ENCODE results near the gene MAN1A1.
"Not testable (repeated sequence)": the region's sequence is repeated elsewhere in the genome, so short reads cannot be mapped to it uniquely, and the experiment has no call there.

The MAN1A1 gene

DNA sequence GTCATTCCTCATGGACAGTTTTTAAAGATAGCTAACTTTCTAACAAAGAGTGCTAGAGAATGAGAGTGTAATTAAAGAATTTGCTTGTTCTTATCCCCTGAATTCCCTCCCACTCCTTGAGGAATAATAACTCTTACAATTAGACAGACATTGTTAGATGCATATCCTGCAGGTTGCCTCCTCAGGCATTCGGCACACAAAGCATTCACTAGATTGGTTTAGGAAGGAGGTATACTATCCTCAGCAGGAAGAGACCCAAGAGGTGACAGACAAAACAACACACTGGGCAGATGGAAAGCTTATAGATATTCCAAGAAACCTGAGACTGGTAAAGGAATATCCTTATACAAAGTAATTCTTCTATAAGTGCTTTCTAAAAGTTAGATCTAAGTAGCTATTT is 162.0 kb downstream of the MAN1A1 start:
- no peak for DNase-seq

DNA sequence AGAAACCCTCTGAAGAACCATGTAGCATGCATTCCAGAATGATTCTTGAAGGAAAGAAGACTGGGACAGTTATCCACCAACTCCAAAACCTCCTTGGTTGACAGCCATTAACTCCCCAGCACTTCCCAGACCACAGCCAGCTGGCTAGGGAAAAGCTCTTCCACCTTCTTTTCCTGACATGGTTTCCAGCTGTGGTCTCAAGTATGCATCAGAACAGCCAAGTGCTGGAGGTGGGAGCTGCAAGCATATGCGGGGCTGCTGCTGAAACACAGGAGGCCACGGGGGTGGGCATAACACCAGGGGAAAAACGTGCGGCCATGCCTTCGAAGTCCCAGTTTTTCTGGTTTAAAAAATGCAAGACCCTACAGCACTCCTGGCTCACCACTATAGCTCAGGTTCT is 163.1 kb downstream of the MAN1A1 start:
- no peak for DNase-seq

DNA sequence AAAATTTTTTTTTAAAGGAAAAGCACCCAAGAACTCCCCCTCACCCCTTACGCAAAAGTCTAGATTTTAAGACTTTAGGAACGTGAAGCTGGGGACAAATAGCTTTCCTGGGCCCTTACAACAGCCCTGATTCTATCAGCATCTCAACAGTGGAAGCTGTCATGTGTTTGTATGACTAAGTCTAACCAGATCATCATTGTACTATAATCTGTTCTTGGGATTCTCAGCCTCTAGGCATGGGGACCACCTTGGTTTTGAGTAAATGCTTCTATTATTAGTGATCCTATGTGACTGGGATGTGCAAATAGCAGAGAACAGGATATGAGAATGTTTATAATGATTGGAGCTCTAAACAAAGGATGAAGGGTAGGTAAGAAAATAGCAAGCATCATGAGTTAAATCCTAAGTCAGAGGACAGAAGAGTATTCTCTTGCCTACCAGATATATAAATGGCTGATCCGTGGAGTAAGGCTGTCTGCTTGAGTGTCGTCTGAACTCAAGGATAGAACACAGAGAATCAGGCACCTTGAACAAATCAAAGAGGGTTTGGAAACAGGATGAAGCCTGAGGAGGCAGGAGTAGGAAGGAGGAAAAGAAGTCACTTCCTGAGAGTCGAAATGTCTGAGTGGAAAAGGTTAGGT is 165.4 kb downstream of the MAN1A1 start:
- DNase-seq, result no peak

DNA sequence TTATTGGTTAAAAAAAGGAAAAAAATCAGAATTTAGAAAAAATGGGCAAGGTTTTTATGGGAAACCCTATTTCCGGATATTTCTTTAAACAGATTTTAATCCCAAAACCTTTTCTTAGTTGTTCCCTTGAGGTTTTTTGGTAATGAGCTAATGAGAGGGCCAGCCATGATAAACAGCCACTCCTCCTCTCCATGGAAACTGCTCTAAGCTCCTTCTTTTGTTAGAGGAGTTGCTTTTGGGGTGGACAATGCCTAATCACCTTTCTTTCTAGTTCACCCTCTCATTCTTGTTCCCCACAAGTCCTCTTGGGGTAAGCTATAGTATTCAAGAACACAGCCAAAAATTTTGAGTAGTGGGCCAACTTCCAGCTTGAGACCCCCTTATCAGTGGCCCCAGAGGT is 166.1 kb downstream of the MAN1A1 start:
- DNase-seq, result no peak

DNA sequence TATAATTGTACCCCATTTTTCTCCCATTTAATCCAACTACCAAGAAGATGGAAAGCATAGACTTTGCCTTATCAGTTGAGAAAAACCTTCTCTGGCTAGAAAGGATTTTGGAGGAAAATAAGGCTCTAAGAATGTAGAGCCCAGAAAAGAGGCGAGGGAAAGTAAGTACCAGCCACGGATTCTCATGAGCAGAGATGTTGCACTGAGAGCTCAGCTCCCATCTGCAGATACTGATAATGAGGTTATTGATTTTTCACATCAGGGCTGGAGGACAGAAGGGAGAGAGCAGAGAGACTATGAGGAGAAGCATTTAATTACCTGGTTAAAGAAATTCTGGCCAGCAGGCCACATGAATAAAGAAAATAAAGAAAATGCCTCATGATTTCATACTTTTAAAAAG is 166.7 kb downstream of the MAN1A1 start:
- no peak for DNase-seq

DNA sequence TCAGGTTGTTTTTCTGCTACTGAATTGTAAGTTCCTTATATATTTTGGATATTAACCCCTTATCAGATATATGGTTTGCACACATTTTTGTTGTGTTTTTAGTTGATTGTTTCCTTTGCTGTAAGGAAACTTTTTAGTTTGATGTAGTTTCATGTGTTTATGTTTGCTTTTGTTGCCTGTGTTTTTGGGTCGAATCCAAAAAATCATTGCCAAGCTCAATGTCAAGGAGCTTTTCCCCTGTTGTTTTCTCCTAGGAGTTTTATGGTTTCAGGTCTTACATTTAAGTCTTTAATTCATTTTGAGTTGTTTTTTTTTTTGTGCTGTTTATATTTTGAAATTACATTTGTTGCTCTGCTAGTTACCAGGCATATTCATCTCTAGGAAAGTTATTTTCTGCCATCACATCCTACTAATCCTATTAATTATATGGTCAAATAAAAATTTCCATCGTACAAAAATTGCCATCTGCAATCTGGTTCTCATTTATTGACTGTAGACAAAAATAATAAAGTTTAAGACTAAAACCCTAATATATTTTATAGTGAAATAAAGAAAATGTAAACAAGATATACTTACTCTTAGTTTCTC is 167.3 kb downstream of the MAN1A1 start:
- DNase-seq, result no peak

DNA sequence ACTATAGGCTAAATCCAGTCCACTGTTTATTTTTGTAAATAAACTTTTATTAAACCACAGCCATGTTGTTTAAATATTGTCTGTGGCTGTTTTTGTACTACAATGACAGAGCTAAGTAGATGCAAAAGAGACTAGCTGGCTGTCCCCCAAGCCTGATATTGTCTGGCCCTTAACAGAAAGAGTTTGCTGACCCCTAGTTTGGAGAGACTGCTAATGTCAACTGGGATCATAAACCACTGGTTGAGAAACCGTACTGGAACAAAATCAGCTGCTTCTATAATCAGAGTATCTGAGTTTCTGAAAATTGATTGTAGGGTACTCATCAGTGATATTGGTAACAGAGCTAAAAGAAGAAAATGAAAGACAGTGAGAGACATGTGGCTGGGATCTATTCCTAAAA is 168.5 kb downstream of the MAN1A1 start:
- no peak for DNase-seq

DNA sequence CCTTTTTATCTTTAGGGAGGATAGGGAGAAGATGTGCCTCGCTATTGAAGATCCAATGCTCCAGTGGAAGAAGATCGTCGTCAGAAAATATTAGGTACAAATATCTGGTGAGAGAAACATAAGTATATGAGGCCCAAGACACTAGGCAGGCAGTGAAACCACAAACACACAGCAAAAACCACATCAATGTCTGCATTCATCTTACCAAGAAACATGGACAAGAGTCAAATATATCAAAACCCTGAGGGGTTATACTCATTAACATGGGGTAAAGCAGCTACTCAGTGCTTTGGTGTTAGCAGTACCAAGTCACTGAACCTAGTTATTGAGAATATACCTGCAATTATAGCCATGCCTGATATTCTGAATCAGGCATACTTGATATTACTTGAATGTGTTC is 169.7 kb downstream of the MAN1A1 start:
- DNase-seq, result no peak

DNA sequence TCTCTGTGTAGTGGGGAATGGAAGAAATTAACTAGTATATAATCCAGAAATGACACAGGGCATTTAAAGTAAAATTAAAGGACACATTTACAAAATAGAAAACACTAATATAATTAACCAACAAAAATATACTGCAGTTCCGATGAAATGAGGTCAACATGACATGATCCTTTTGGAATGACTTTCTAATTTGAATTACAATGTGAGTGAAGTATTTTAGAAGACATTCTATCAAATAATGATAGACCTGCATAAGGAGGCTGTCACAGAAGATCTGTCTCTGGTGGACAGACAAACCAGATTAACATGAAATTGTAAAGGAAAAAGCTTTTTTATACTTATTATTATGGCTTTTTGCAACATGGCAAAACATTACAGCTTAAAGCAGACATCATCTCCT is 170.5 kb downstream of the MAN1A1 start:
- no peak for DNase-seq

DNA sequence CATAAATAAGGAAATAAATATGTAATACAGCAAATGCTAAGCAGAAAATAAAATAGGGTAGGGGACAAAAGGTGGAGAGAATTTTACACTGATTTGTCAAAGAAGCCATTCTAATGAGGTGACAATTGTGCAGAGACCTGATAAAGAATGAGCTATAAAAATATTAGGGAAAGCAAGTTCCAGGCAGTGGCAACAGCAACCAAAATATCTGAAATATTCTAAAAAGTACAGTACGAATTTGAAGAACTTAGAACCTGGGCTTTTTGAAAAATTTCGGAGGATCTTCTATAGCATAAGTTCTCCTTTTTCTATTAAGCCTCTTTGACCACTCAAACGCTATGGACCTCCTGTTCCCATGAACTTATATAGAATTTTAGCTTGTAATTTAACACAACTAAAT is 173.1 kb downstream of the MAN1A1 start:
- DNase-seq, result no peak

DNA sequence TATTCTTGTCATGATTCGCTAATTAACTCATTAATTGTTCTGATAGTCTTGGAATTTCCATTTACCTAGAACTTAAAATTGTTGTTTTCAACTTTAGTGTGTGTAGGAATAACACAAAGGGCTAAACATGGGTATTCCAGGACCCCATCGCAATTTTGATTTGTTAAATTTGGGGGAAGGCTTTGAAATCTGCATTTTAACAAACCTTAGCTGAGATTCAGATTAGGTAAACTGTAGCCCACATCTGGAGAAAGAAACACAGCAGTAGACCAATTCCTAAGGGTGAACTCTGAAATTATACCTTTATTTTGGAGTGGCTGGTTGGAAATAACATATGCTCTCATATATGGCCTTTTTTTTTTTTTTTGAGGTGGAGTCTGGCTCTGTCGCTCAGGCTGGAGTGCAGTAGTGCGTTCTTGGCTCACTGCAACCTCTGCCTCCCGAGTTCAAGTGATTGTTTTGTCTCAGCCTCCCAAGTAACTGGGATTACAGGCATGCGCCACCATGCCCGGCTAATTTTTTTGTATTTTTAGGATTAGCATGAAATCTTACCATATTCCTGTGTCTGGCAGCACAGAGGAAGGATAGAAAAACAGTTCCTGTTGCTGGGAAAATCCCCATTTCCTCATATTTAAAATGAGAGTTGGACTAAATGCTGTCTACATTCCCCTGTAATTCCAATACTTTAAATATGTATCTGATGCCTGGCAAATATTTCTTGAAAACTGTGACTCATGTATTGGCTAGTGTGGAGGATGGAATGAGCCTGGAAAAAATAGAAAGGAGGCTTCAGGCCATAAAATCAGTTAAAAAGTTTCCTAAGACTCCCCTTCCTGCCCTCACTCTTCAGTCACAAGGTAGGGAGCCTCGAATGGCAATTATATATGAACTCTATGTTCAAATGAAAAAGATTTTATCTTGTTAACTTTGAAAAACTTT is 174.4 kb downstream of the MAN1A1 start:
- no peak for DNase-seq

DNA sequence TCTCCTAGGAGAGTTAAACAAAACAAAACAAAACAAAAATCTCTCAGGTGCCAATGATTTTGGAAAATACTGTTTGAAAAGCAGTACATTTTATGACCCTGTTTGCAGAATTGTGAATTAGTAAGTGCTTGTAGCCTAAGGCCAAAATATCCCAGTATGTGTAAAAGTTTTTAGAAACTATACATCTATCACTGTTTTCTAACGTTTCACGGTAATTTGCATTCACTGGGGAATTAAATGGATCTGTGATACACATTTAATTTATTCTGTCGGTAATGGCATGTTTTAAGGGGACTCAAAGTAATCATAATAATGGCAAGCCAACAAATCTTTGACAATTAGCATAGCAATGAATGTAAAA is 175.5 kb downstream of the MAN1A1 start:
- no peak for DNase-seq

DNA sequence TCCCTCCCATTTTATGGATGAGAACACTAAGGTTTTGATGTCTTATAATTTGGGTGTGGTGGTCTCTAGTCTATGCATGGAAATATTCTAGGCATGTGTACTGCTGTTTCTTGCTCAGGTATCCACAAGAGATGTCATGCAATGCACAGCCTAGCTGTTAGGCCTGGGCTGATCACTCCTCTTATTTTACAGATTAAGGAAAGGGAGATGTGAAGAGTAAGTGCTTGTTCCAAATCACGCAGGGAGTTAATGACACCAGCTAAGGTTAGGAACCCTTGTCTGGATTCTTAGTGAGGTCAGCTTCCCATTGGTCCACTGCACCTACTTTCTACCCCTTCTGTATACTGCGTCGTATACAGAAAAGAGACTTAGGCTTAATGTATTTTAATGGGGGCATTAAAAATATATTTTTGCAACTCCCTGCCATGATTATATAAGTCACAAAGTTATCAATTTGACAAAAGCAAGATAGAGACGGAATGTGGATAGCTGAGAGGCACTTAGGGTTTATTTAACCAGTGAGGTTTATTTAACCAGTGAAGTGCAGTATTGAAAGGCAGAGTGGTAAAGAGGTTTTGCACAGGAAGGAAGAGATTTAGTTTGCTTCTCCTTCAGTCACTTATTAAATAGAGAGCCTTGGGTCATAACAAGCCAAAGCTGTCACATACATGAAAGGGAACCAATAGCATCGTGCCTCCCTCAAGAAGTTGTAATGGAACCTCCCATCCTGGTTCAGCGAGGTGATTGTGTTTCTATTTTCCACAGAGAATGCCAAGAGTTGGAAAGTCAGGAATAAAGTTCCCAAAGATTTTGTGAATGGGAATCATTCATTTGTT is 176.1 kb downstream of the MAN1A1 start:
- no peak for DNase-seq

DNA sequence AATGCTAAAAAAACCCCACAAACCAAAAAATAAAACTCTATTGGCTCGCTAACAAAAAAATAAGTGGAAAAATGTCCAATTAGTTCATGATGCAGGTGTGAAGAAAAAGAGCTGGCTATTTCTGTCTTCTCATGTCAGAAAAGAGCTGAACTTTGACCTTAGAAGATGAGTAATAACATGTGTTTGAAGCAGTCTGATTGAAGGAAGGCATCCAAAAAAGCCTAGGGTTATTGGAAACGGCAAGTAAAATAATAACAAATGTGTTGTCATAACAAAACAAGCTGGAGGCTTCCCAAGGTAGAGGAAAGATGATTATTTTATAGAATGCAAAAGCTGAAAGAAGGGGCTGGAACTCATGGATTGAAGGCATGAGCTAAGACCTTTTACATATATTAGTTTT is 176.7 kb downstream of the MAN1A1 start:
- DNase-seq, result no peak

DNA sequence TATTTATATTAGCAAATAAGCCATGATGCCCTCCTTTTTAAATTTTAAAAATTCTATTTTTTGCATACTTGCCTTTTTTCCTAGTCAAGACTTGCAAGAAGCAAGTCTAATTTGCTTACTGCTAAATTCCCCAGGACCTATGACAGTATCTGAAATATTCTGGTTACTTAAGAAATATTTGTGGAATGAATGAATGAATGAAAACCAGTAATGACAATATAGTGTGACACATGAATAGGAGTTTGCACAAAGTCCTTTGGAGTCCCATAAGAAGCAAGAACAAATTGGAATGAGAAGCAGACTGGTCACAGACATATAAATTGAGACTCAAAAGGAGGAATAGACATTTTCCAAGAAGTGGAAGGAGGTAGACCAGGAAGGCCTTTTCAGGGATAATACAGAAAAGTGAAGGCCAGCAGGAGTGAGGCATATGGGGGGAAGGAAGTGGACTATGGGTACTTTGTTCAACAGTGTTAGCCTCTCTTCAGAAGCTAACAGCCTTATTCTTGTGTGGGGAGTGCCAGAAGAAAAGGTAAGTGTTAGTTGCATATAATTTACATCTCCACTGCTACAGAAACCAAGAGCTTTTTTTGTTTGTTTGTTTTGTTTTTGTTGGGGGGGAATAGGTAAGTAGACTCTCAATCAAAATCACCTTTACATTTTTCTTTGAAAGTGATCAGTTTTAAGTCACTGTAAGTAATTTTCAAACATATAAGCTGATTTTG is 177.5 kb downstream of the MAN1A1 start:
- no peak for DNase-seq

DNA sequence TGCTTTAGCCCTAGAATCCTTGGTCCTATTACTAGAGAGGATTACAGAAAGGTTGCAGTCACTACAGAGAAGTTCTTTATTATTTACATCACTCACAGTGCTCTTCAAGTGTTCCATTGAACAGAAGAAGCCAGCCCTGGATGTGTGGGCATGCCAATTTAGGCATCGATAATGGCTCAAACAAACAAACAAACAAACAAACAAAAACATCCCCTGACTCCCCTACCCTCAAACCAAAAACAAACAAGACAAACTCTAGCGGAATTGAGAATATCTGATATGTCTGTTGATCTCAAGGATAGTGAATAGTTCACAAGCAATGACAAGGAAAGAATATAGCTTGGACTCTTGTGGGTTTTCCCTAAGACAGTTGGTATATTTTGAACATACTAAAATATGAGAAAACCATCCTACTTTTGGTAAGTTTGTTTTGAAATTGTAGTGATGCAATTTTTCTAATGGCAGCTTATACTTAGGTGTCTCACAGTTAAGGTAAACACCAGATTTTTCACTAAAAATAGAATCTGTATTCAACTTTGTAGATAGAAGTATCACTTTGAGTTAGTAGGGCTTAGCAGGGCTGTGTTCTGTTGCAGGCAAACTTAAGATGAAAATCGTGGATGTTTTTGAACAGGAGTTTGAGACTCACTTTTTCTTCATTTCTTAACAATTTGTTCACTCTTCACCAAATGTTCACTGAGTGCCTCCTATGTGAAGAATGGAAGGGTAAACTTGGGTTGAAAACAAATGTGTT is 178.3 kb downstream of the MAN1A1 start:
- no peak for DNase-seq

DNA sequence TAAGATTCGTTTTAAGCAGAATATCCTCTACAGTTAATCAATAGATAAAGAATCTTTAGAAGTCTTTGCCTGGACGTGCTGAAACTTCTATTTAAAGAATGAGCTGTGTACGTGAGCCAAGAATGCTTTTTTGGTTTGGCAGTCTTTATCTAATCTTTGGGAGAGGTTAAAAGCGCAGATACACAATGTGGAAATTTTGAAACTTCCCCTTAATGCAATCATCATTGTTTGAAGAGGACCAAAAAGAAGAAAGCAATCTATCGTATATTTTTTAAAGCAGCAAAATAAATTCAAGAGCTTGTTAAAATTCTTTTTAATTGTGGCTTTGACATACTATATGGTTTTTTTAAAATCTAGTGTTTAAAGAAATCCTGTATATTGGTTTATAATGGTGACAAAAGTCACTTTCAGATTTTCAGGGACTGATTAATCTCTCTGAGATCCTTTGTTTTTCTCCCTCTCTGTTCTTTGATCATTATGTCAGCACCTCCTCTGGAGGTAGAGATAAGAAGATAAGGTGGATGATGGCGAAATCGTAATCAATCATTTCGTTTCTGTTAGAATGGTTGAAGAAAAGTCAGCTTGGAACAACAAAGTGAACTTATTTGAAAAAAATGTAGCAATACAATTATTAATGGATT is 179.0 kb downstream of the MAN1A1 start:
- no peak for DNase-seq

DNA sequence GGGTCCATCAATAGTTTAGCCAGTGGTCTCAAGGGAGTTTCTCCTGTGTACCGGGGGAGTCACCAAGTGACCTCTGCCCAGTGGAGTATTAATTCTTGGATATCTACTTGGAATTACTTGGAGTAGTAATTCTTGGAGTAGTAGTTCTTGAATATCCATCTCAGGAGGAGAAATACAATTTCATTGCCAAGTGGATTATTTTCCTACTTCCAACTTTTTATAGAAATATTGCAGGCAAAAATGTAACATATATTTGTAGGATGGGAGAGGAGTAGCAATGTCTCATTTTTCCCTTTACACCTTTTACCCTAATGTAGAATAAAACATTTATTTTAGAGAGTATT is 179.5 kb downstream of the MAN1A1 start:
- no peak for DNase-seq

DNA sequence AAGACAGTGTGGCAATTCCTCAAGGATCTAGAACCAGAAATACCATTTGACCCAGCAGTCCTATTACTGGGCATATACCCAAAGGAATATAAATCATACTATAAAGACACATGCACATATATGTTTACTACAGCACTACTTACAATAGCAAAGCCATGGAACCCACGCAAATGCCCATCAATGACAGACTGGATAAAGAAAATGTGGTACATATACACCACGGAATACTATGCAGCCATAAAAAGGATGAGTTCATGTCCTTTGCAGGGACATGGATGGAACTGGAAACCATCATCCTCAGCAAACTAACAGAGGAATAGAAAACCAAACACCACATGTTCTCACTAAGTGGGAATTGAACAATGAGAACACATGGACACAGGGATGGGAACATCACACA is 180.2 kb downstream of the MAN1A1 start:
- DNase-seq, result not testable (repeated sequence)

DNA sequence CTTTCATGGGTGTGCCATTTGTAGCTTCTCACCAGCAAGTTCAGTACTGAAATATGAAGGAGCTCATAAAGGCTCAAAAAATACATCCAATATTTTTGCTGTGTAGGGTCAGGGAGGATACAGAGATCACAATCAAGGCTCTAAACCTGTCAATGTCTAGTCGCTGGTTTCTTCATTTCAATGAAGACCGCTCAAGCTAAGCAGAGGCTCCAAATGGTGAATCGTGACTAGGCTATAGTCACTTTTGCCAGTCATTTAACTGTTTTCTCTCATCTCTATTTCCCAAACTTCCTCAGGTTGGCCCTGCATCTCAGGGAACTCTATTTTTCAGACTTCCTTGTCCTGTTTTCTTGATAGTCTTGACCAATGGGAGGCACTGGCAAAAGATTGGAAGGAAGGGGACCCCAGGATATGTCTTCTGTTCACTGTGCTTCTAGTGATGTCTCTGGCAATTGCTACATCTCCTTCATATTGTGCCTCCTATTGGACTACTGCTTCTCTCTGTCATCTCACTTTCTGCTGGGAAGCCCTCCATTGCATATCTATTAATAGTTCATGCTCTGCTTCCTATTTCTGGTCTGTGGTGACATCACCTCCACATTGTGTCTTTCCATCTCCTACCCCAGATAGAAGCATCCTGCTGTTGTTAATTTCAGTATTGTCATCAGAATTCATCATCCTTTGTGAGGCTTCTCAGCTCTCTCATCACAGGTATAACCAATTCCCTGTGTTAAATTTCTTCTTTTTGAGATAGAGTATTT is 183.4 kb downstream of the MAN1A1 start:
- no peak for DNase-seq

DNA sequence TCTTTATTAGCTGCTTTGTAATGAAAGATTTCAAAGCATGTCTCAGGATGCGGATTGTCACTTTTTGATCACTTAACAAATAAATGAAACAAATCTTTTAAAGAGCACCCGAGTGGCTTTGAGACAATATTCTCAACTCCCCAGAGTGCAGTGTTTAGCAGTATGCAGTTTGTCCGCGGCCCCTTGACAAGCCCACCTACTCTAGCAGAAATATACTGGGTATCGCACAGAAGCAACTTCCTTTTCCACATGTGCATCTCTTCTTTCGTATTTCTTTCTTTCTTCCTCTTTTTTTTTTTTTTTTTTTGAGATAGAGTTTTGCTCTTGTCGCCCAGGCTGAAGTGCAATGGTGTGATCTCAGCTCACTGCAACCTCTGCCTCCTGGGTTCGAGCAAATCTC is 186.6 kb downstream of the MAN1A1 start:
- no peak for DNase-seq

Data from effector CD8-positive, alpha-beta T cell (primary cell).